Measurements from ENCODE around the gene CATSPERZ. TPM values are rescaled to one million over a fixed set of nuclear protein-coding genes. Genes with fewer than 3 reads are reported as not detected.
A peak's percentile ranks its signal among the peaks of the same experiment; 100 is the strongest.

The CATSPERZ gene
- total and polyA plus RNA-seq, 2 of the 13 experiments (the other 11 are each of a cell fraction or from before 2014, with no cell fraction given), result 0.22 to 0.48 TPM

DNA sequence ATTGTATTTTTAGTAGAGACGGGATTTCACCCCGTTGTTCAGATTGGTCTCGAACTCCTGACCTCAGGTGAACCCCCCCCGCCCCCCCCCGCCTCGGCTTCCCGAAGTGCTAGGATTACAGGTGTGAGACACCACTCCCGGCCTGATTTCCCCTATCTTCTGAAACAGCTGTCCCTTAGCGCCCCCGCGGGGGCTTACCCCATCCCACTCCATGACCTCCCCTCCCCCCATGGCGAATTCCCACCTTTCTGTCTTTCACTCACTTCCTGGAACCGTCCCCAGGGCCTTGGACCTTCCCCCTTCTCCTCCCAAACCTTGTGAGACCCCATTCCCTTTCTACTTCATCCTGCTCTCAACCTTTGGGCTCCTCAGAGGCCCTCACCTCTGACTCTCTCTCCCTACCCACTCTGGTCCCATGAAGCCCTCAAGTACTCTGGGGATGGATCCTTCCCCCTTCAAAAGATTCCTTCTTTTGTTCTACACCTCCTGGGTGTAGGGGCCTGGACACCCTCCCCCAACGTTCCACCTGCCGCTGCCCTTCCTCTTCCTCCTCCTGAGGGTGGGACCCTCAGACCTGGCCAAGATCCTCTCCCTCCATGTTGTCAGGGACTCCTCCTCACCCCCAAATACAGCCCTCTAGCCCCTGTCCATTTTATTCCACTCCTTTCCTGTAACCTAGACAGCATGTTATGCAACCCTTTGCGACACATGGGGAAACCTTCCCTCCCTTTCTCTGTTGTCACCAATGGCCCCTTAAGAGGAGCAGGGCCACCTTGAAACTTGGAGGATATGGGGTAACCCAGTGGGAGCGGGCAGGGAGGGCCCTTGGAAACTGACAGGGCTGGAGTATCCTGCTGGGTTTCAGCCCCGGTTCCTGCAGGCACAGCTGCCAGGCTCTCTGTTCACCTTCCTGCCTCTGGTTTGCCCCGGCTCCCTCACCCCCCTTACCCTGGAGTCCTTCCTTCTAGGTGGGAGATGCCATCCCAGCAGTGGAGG lies 18.9 kb downstream of the CATSPERZ start:
- DNase-seq (ENCODE audit: low spot score) (no peak), ATAC-seq (no peak), FAIRE-seq (no peak)
- ChIA-PET CTCF (ENCODE audit: low intra/inter-chr PET ratio, low total read pairs) (no interaction called here), POLR2A (interaction anchor here (0.9 to 4.5 kb wide), 7 partner anchors 13 to 133 kb away, joined by 3 to 103 read pairs (median 33); partner anchors contain the start of genes ESRRA and STIP1)
- H3K4me2 ChIP-seq (ENCODE audit: low read depth, low read length), result peak overlapping the region; percentile 99
- no peaks in the 10 kb centered on the region for H4K20me1 ChIP-seq (ENCODE audit: insufficient read depth, low read length)
- H3K36me3 ChIP-seq (replicated peaks in 1 of 2; ENCODE audit: control insufficient read depth in 1 of 2, insufficient read depth in 2 of 2, low read length in 2 of 2), result peaks cover 1 to 33% of the 10 kb centered on the region in 2 experiments; a peak in 3 of 5 replicates
- intact Hi-C loops (cut with micrococcal nuclease; ENCODE audit: unreplicated experiment), result no loop called here
- H3K79me2 ChIP-seq (ENCODE audit: insufficient read depth, low read length), result peaks cover 15% of the 10 kb centered on the region
- H3K9me3 ChIP-seq (ENCODE audit: low read length), result no peaks in the 10 kb centered on the region
- no peak overlapping the region for H2AFZ ChIP-seq (ENCODE audit: low read length)
- H3K27ac ChIP-seq (ENCODE audit: extremely low read length, insufficient read depth, low read length), result peak overlapping the region; percentile 98
- peak overlapping the region; percentile 94 for H3K9ac ChIP-seq (ENCODE audit: insufficient read depth, low read depth, low read length)
- in situ Hi-C loops (cut with HindIII; ENCODE audit: extremely low pct_ligation_motif_present, low pct_unique_long_range_greater_than_20kb), result no loop called here
- TSS peak; percentile 45 for BruUV-seq (replicated peaks)
- WGBS (ENCODE audit: low lambda C conversion rate), result 29% methylated on average over 19 of the region's 19 CpGs
- H3K4me3 ChIP-seq (replicated peaks in 1 of 3; ENCODE audit: insufficient read depth in 1 of 3, low read depth in 2 of 3, low read length in 3 of 3), result peak overlapping the region; percentile 97 to 99 (median 99)
- H3K27me3 ChIP-seq (ENCODE audit: control insufficient read depth in 1 of 2, insufficient read depth in 2 of 2, low read length in 2 of 2), result no peaks in the 10 kb centered on the region; a peak in 1 of 5 replicates
- peaks cover 22% of the 10 kb centered on the region for H3K4me1 ChIP-seq (ENCODE audit: insufficient read depth, low read length)
- peak; percentile 63; the same call in 1 of the 2 replicates for TF ChIP-seq ZNF850 (CRISPR knock-in tag; conservative IDR thresholded peaks at IDR 0.05)
- TF ChIP-seq MAZ (IDR thresholded peaks at IDR 0.05; ENCODE audit: borderline replicate concordance, low read depth, low read length), result no peak
- TF ChIP-seq MAZ (CRISPR knock-in tag; IDR thresholded peaks at IDR 0.05; ENCODE audit: low read depth), result no peak
- peak; percentile 37 for TF ChIP-seq ZEB1 (IDR thresholded peaks at IDR 0.05; ENCODE audit: insufficient replicate concordance, low read depth)
- TF ChIP-seq, protein P1, sequence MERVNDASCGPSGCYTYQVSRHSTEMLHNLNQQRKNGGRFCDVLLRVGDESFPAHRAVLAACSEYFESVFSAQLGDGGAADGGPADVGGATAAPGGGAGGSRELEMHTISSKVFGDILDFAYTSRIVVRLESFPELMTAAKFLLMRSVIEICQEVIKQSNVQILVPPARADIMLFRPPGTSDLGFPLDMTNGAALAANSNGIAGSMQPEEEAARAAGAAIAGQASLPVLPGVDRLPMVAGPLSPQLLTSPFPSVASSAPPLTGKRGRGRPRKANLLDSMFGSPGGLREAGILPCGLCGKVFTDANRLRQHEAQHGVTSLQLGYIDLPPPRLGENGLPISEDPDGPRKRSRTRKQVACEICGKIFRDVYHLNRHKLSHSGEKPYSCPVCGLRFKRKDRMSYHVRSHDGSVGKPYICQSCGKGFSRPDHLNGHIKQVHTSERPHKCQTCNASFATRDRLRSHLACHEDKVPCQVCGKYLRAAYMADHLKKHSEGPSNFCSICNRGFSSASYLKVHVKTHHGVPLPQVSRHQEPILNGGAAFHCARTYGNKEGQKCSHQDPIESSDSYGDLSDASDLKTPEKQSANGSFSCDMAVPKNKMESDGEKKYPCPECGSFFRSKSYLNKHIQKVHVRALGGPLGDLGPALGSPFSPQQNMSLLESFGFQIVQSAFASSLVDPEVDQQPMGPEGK (CRISPR knock-in tag; IDR thresholded peaks at IDR 0.05), result peak; percentile 55
- TF ChIP-seq CEBPB (IDR thresholded peaks at IDR 0.05; ENCODE audit: borderline replicate concordance, low read depth, low read length), result peak; percentile 83
- TF ChIP-seq, protein P2, sequence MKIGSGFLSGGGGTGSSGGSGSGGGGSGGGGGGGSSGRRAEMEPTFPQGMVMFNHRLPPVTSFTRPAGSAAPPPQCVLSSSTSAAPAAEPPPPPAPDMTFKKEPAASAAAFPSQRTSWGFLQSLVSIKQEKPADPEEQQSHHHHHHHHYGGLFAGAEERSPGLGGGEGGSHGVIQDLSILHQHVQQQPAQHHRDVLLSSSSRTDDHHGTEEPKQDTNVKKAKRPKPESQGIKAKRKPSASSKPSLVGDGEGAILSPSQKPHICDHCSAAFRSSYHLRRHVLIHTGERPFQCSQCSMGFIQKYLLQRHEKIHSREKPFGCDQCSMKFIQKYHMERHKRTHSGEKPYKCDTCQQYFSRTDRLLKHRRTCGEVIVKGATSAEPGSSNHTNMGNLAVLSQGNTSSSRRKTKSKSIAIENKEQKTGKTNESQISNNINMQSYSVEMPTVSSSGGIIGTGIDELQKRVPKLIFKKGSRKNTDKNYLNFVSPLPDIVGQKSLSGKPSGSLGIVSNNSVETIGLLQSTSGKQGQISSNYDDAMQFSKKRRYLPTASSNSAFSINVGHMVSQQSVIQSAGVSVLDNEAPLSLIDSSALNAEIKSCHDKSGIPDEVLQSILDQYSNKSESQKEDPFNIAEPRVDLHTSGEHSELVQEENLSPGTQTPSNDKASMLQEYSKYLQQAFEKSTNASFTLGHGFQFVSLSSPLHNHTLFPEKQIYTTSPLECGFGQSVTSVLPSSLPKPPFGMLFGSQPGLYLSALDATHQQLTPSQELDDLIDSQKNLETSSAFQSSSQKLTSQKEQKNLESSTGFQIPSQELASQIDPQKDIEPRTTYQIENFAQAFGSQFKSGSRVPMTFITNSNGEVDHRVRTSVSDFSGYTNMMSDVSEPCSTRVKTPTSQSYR (CRISPR knock-in tag; IDR thresholded peaks at IDR 0.05; ENCODE audit: borderline replicate concordance), result 0 out of 2 replicates have a peak, but pooled peaks have one; percentile 12
- 0 out of 2 replicates have a peak, but pooled peaks have one; percentile 8 for TF ChIP-seq ZNF605 (CRISPR knock-in tag; IDR thresholded peaks at IDR 0.05)
- no peak for TF ChIP-seq ZNF337 (CRISPR knock-in tag; IDR thresholded peaks at IDR 0.05; ENCODE audit: borderline replicate concordance, low read depth)
- TF ChIP-seq, protein P3, sequence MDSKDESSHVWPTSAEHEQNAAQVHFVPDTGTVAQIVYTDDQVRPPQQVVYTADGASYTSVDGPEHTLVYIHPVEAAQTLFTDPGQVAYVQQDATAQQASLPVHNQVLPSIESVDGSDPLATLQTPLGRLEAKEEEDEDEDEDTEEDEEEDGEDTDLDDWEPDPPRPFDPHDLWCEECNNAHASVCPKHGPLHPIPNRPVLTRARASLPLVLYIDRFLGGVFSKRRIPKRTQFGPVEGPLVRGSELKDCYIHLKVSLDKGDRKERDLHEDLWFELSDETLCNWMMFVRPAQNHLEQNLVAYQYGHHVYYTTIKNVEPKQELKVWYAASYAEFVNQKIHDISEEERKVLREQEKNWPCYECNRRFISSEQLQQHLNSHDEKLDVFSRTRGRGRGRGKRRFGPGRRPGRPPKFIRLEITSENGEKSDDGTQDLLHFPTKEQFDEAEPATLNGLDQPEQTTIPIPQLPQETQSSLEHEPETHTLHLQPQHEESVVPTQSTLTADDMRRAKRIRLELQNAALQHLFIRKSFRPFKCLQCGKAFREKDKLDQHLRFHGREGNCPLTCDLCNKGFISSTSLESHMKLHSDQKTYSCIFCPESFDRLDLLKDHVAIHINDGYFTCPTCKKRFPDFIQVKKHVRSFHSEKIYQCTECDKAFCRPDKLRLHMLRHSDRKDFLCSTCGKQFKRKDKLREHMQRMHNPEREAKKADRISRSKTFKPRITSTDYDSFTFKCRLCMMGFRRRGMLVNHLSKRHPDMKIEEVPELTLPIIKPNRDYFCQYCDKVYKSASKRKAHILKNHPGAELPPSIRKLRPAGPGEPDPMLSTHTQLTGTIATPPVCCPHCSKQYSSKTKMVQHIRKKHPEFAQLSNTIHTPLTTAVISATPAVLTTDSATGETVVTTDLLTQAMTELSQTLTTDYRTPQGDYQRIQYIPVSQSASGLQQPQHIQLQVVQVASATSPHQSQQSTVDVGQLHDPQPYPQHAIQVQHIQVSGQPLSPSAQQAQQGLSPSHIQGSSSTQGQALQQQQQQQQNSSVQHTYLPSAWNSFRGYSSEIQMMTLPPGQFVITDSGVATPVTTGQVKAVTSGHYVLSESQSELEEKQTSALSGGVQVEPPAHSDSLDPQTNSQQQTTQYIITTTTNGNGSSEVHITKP (CRISPR knock-in tag; IDR thresholded peaks at IDR 0.05; ENCODE audit: low read depth), result no peak
- no peak for TF ChIP-seq ZFP90 (CRISPR knock-in tag; IDR thresholded peaks at IDR 0.05; ENCODE audit: borderline replicate concordance)

Data from HepG2 (cell line).